K562 (cell line): ENCODE data around the gene CAPN12. TPM values are rescaled to one million over a fixed set of nuclear protein-coding genes. Genes with fewer than 3 reads are reported as not detected.
A peak's percentile ranks its signal among the peaks of the same experiment; 100 is the strongest.

ENCODE experiments used
- ATAC-seq: fragments of 200-7000 bp; cut with Tn5 transposase; 3 replicates; pipeline ENCODE4 v1.9.1; 2020; ENCODE audit warnings: moderate library complexity
- BruUV-seq: library from RNA; stranded (reverse); fragments of 400-500 nt; replicated peaks from 2 replicates; lab custom pipeline; 2021; lab: Mats Ljungman, UMichigan
- CTCF ChIA-PET: fragments of 300-600 bp; formaldehyde crosslinking; extraction: SDS; loops from one replicate; lab custom pipeline; 2021; ENCODE audit warnings: low intra/inter-chr PET ratio; lab: Yijun Ruan, JAX
- POLR2A ChIA-PET: fragments of 300-600, 350-650 bp; sonication (Branson Sonifier 250); formaldehyde crosslinking; extraction: SDS; loops from one replicate; lab custom pipeline; 2021; ENCODE audit warnings: antibody characterized with exemption, inconsistent platforms; lab: Yijun Ruan, JAX
- DNase-seq, 4 experiments: peaks; one replicate each; pipeline versions ENCODE4 v3.0.0 to v3.0.0-alpha.2; 2011 to 2018; ENCODE audit warnings: low spot score in 3 of 4, mixed read lengths in 3 of 4; ENCODE audit errors: extremely low read depth in 1 of 4
- FAIRE-seq: peaks from 2 replicates; lab custom pipeline; 2011; peaks lifted over from hg19 to GRCh38; lab: Jason Lieb, UNC
- H2AFZ ChIP-seq: 2 replicates; pipeline ENCODE4 v1.6.0; 2011; ENCODE audit warnings: low read depth, low read length, control low read depth, inconsistent platforms
- H3K27ac ChIP-seq: fragments of 200-600 bp; 3 replicates; pipeline ENCODE4 v1.8.0; 2011; ENCODE audit warnings: low read depth, mild to moderate bottlenecking, control low read depth, inconsistent platforms, low read length, moderate library complexity, mixed read lengths; ENCODE audit errors: extremely low read depth
- H3K27me3 ChIP-seq, 2 experiments: fragments of 300-600 bp in 1 of 2; 2 replicates in 1 of 2; 3 replicates in 1 of 2; pipeline versions ENCODE4 v1.6.0 to v1.8.0; 2011; ENCODE audit warnings: inconsistent platforms in 2 of 2, low read length in 2 of 2, mild to moderate bottlenecking in 1 of 2, mixed read lengths in 1 of 2, moderate library complexity in 1 of 2; ENCODE audit not compliant: control insufficient read depth in 2 of 2, insufficient read depth in 2 of 2
- H3K36me3 ChIP-seq: fragments of 300-600 bp; 3 replicates; pipeline ENCODE4 v1.8.0; 2011; ENCODE audit warnings: mild to moderate bottlenecking, low read length, inconsistent platforms; ENCODE audit not compliant: control insufficient read depth, insufficient read depth
- H3K4me1 ChIP-seq, 2 experiments: fragments of 200-600 bp in 1 of 2; replicated peaks in 1 of 2; 2 replicates in 1 of 2; 3 replicates in 1 of 2; pipeline versions ENCODE4 v1.5.1 to v1.8.0; 2011; ENCODE audit warnings: inconsistent platforms in 2 of 2, low read length in 2 of 2, mild to moderate bottlenecking in 1 of 2, mixed read lengths in 1 of 2, moderate library complexity in 1 of 2; ENCODE audit not compliant: control insufficient read depth in 2 of 2, insufficient read depth in 2 of 2
- H3K4me2 ChIP-seq: 2 replicates; pipeline ENCODE4 v1.6.1; 2011; ENCODE audit warnings: low read length, control low read depth, inconsistent platforms, mixed read lengths; ENCODE audit not compliant: insufficient read depth
- H3K4me3 ChIP-seq: fragments of 200-600 bp; sonication (generic), shearing (Covaris generic); 2 replicates; pipeline ENCODE4 v1.5.1; 2016; ENCODE audit warnings: control low read depth, inconsistent platforms
- H3K79me2 ChIP-seq: fragments of 200-600 bp; 3 replicates; pipeline ENCODE4 v1.8.0; 2011; ENCODE audit warnings: low read length, inconsistent platforms; ENCODE audit not compliant: control insufficient read depth, insufficient read depth
- H3K9ac ChIP-seq, 2 experiments: 2 replicates each; pipeline versions ENCODE4 v1.6.0 to v1.6.1; 2011; ENCODE audit warnings: low read depth in 2 of 2, low read length in 2 of 2, control low read depth in 1 of 2, inconsistent platforms in 1 of 2, mild to moderate bottlenecking in 1 of 2, mixed read lengths in 1 of 2; ENCODE audit not compliant: insufficient read depth in 1 of 2
- H3K9me1 ChIP-seq: one replicate; pipeline ENCODE4 v1.6.0; 2011; ENCODE audit warnings: inconsistent platforms, mild to moderate bottlenecking, low read length, moderate library complexity; ENCODE audit not compliant: control insufficient read depth, insufficient read depth
- H3K9me3 ChIP-seq: replicated peaks from 2 replicates; pipeline ENCODE4 v1.5.1; 2011; ENCODE audit warnings: low read depth, low read length, inconsistent platforms; ENCODE audit not compliant: control insufficient read depth, insufficient read depth
- H4K20me1 ChIP-seq: replicated peaks from 2 replicates; pipeline ENCODE4 v1.6.1; 2011; ENCODE audit warnings: low read length, inconsistent platforms, mixed read lengths; ENCODE audit not compliant: control insufficient read depth, insufficient read depth
- BACH1 ChIP-seq: fragments of 200-800 bp; sonication (Bioruptor generic); IDR thresholded peaks from 2 replicates; pipeline ENCODE4 v1.6.1; 2016; ENCODE audit warnings: missing genetic modification characterization, missing compliant biosample characterization
- DMBX1 ChIP-seq: fragments of 250-450 bp; sonication (Bioruptor Pico); IDR thresholded peaks from 2 replicates; pipeline ENCODE4 v1.8.0; 2022; ENCODE audit warnings: inconsistent platforms, mild to moderate bottlenecking, moderate library complexity, borderline replicate concordance
- ETV6 ChIP-seq, 3 experiments: fragments of 150-350 bp in 1 of 3; sonication (generic) in 1 of 3; formaldehyde crosslinking in 1 of 3; IDR thresholded peaks; 2 replicates each; pipeline versions ENCODE4 v1.6.1 to v1.8.0; 2014 to 2022; ENCODE audit warnings: borderline replicate concordance in 2 of 3, low read depth in 2 of 3, antibody characterized with exemption in 1 of 3, low read length in 1 of 3, mild to moderate bottlenecking in 1 of 3, missing genetic modification reagents in 1 of 3
- FOXJ3 ChIP-seq: sonication (generic); formaldehyde crosslinking; IDR thresholded peaks from 2 replicates; pipeline ENCODE4 v1.4.0; 2020; ENCODE audit warnings: mild to moderate bottlenecking, missing genetic modification reagents
- IFI16 ChIP-seq: fragments of 250-450 bp; sonication (Bioruptor Pico); IDR thresholded peaks from 2 replicates; pipeline ENCODE4 v2.1.2; 2022; ENCODE audit warnings: mild to moderate bottlenecking, inconsistent platforms
- MED1 ChIP-seq: sonication (generic); formaldehyde crosslinking; IDR thresholded peaks from 2 replicates; pipeline ENCODE4 v1.8.1; 2023; ENCODE audit warnings: missing genetic modification reagents, borderline replicate concordance
- POLR2B ChIP-seq: fragments of 450-650 bp; IDR thresholded peaks from 2 replicates; pipeline ENCODE4 v1.6.1; 2018; ENCODE audit warnings: low read depth; ENCODE audit not compliant: partially characterized antibody
- RREB1 ChIP-seq: fragments of 250-450 bp; sonication (Bioruptor Pico); IDR thresholded peaks from 2 replicates; pipeline ENCODE4 v1.4.0; 2020
- SRSF1 ChIP-seq: fragments of 200-400 bp; formaldehyde crosslinking; IDR thresholded peaks from 2 replicates; pipeline ENCODE4 v1.6.1; 2017; ENCODE audit warnings: mild to moderate bottlenecking, low read depth, low read length, moderate library complexity
- ZFX ChIP-seq: sonication (generic); formaldehyde crosslinking; IDR thresholded peaks from 2 replicates; pipeline ENCODE4 v1.8.0; 2022; ENCODE audit warnings: mild to moderate bottlenecking, missing genetic modification reagents, moderate library complexity
- WGBS: fragments of 100-300 bp; shearing (Covaris generic); methylation state at CpG from one replicate; pipeline ENCODE4 v1.1.6; 2016; ENCODE audit warnings: low coverage, mixed read lengths; ENCODE audit not compliant: insufficient coverage; ENCODE audit errors: missing lambda C conversion rate; 5-methylcytosine and 5-hydroxymethylcytosine counted together
- in situ Hi-C: fragments of 300-500 bp; cut with MboI; formaldehyde crosslinking; loops from 4 replicates; pipeline ENCODE4 v1.15.0; 2018; ENCODE audit warnings: inconsistent platforms, mixed read lengths
- intact Hi-C: fragments of 100-400 bp; cut with micrococcal nuclease; formaldehyde crosslinking; loops from 2 replicates; pipeline ENCODE4 v1.14.2; 2022
- polyA plus RNA-seq, 8 experiments: library from polyadenylated mRNA; depleted of rRNA in 4 of 8; stranded (reverse) in 5 of 8; unstranded in 3 of 8; fragments of >200 nt; fragmentation: Nextera tagmentation in 2 of 8; fragmentation: Illumina TruSeq in 1 of 8; extraction: Ambion mirVana in 2 of 8; extraction: Trizol in 1 of 8; gene quantifications; 2 replicates each; pipeline versions ENCODE4 v1.2.1 to v1.2.3, GENCODE V29; 2011 to 2014; ENCODE audit warnings: inconsistent platforms in 1 of 8, missing spikeins in 1 of 8
- total RNA-seq, 7 experiments: library from RNA; depleted of rRNA in 6 of 7; stranded (reverse); fragments of >200 nt in 6 of 7; fragmentation: Illumina TruSeq in 2 of 7; extraction: Trizol in 2 of 7; gene quantifications; 2 replicates each; pipeline versions ENCODE4 v1.2.1 to v1.2.3, GENCODE V29; 2011 to 2021; ENCODE audit warnings: low replicate concordance in 1 of 7
- TF ChIP-seq, protein P1 (sequence below): fragments of 250-450 bp; sonication (Bioruptor Pico); IDR thresholded peaks from 2 replicates; pipeline ENCODE4 v1.5.0; 2020; ENCODE audit warnings: mild to moderate bottlenecking, borderline replicate concordance

Gene CAPN12
- total and polyA plus RNA-seq, 9 of the 15 experiments (the other 6 are each of a cell fraction or from before 2014, with no cell fraction given): 0.83 to 7.0 (median 1.6) TPM

- BruUV-seq: no TSS peak
- H3K79me2 ChIP-seq: peaks cover 100% of the 10 kb centered on the region
- H3K4me2 ChIP-seq: peak overlapping the region; percentile 55
- ChIA-PET CTCF (no interaction called here), POLR2A (interaction anchor here (0.6 to 1.2 kb wide), 4 partner anchors 10 to 116 kb away, joined by 3 to 5 read pairs (median 3); no protein-coding TSS in a partner anchor)
- DNase-seq (peak in 3 of 4 experiments; percentile 24 to 57 (median 44)), FAIRE-seq (peak; percentile 37), ATAC-seq (peak; percentile 59)
- no peak overlapping the region for H2AFZ ChIP-seq
- H3K27ac ChIP-seq: peak overlapping the region; percentile 98
- no peaks in the 10 kb centered on the region for H3K27me3 ChIP-seq
- peaks cover 61% of the 10 kb centered on the region for H3K36me3 ChIP-seq
- intact Hi-C loops: loop anchor here (5.0 kb wide), 1 partner anchor 34 kb away; no protein-coding TSS in a partner anchor
- H4K20me1 ChIP-seq: peaks cover 14% of the 10 kb centered on the region; the same call in 1 of the 2 replicates
- peak overlapping the region; percentile 59 to 88; a peak in 3 of 4 replicates for H3K9ac ChIP-seq
- 15% methylated on average over 10 of the region's 10 CpGs for WGBS
- no peaks in the 10 kb centered on the region for H3K9me1 ChIP-seq
- peaks cover 76 to 80% of the 10 kb centered on the region in 2 experiments for H3K4me1 ChIP-seq
- in situ Hi-C loops: no loop called here
- H3K4me3 ChIP-seq: no peak overlapping the region
- H3K9me3 ChIP-seq: peaks cover 7% of the 10 kb centered on the region
- 0 out of 4 replicates have a peak, but pooled peaks of 1 of the 2 experiments have one; percentile 9 for TF ChIP-seq ETV6 (IDR thresholded peaks at IDR 0.05; ENCODE audit: borderline replicate concordance in 1 of 2, low read depth in 2 of 2, low read length in 1 of 2)
- TF ChIP-seq ETV6 (CRISPR knock-in tag; IDR thresholded peaks at IDR 0.05; ENCODE audit: borderline replicate concordance): no peak
- peak; percentile 26; the same call in 1 of the 2 replicates for TF ChIP-seq ZFX (CRISPR knock-in tag)
- TF ChIP-seq SRSF1: no peak
- TF ChIP-seq FOXJ3 (CRISPR knock-in tag): no peak
- TF ChIP-seq DMBX1 (CRISPR knock-in tag): no peak
- no peak for TF ChIP-seq IFI16
- TF ChIP-seq, protein P1, sequence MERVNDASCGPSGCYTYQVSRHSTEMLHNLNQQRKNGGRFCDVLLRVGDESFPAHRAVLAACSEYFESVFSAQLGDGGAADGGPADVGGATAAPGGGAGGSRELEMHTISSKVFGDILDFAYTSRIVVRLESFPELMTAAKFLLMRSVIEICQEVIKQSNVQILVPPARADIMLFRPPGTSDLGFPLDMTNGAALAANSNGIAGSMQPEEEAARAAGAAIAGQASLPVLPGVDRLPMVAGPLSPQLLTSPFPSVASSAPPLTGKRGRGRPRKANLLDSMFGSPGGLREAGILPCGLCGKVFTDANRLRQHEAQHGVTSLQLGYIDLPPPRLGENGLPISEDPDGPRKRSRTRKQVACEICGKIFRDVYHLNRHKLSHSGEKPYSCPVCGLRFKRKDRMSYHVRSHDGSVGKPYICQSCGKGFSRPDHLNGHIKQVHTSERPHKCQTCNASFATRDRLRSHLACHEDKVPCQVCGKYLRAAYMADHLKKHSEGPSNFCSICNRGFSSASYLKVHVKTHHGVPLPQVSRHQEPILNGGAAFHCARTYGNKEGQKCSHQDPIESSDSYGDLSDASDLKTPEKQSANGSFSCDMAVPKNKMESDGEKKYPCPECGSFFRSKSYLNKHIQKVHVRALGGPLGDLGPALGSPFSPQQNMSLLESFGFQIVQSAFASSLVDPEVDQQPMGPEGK (CRISPR knock-in tag): no peak
- TF ChIP-seq RREB1 (CRISPR knock-in tag): no peak
- TF ChIP-seq BACH1 (tag): no peak
- no peak for TF ChIP-seq MED1
- no peak for TF ChIP-seq POLR2B
These were observed 58.4 kb downstream of the CAPN12 start for GRCh38 chr19:38685666-38686529.
